ENCODE data around the gene HSF5. TPM values are rescaled to one million over a fixed set of nuclear protein-coding genes. Genes with fewer than 3 reads are reported as not detected.

Gene HSF5
- total and polyA plus RNA-seq, 2 of the 13 experiments (the other 11 are each of a cell fraction or from before 2014, with no cell fraction given) = not detected

- TF ChIP-seq NR1H2 (CRISPR knock-in tag; IDR thresholded peaks at IDR 0.05; ENCODE audit: borderline replicate concordance, low read depth) = peak; percentile 61; the same call in 1 of the 2 replicates
- 0 out of 2 replicates have a peak, but pooled peaks have one; percentile 80 for TF ChIP-seq ZNF276 (CRISPR knock-in tag; IDR thresholded peaks at IDR 0.05; ENCODE audit: low read depth)
- 0 out of 2 replicates have a peak, but pooled peaks have one; percentile 56 for TF ChIP-seq ZNF589 (CRISPR knock-in tag; conservative IDR thresholded peaks at IDR 0.05)
- TF ChIP-seq MLXIP (CRISPR knock-in tag; IDR thresholded peaks at IDR 0.05; ENCODE audit: borderline replicate concordance) = no peak
- TF ChIP-seq ZNF777 (CRISPR knock-in tag; IDR thresholded peaks at IDR 0.05) = no peak
- 0 out of 2 replicates have a peak, but pooled peaks have one; percentile 4 for TF ChIP-seq AKAP8 (CRISPR knock-in tag; IDR thresholded peaks at IDR 0.05)
- TF ChIP-seq TCF7L2 (IDR thresholded peaks at IDR 0.05; ENCODE audit: low read depth, low read length) = no peak
- TF ChIP-seq ATF1 (CRISPR knock-in tag; IDR thresholded peaks at IDR 0.05) = peak; percentile 96
- peak; percentile 68; the same call in 1 of the 2 replicates for TF ChIP-seq ETV5 (CRISPR knock-in tag; IDR thresholded peaks at IDR 0.05; ENCODE audit: borderline replicate concordance)
- 0 out of 2 replicates have a peak, but pooled peaks have one; percentile 17 for TF ChIP-seq ATF5 (CRISPR knock-in tag; IDR thresholded peaks at IDR 0.05; ENCODE audit: low read depth)
- no peak for TF ChIP-seq PRMT3 (CRISPR knock-in tag; IDR thresholded peaks at IDR 0.05; ENCODE audit: borderline replicate concordance, low read depth)
- no peak for TF ChIP-seq NFE2L1 (CRISPR knock-in tag; IDR thresholded peaks at IDR 0.05; ENCODE audit: borderline replicate concordance)
- 0 out of 2 replicates have a peak, but pooled peaks have one; percentile 4 for TF ChIP-seq ZBTB14 (CRISPR knock-in tag; IDR thresholded peaks at IDR 0.05)
- TF ChIP-seq ZNF296 (CRISPR knock-in tag; conservative IDR thresholded peaks at IDR 0.05) = no peak
- TF ChIP-seq ZNF7 (CRISPR knock-in tag; IDR thresholded peaks at IDR 0.05) = no peak
- TF ChIP-seq ZFP36L1 (CRISPR knock-in tag; IDR thresholded peaks at IDR 0.05) = no peak
- peak; percentile 85 for TF ChIP-seq ZNF543 (CRISPR knock-in tag; IDR thresholded peaks at IDR 0.05)
- peak; percentile 9; the same call in 1 of the 2 replicates for TF ChIP-seq ERF (CRISPR knock-in tag; IDR thresholded peaks at IDR 0.05)
- no peak for TF ChIP-seq ZIK1 (CRISPR knock-in tag; IDR thresholded peaks at IDR 0.05; ENCODE audit: borderline replicate concordance, low read depth)
- no peak for TF ChIP-seq ELF3 (CRISPR knock-in tag; IDR thresholded peaks at IDR 0.05)
- TF ChIP-seq ARNT (IDR thresholded peaks at IDR 0.05) = no peak
- TF ChIP-seq HNRNPK (IDR thresholded peaks at IDR 0.05; ENCODE audit: low read depth, low read length, poor library complexity, severe bottlenecking) = no peak
- no peak; the same call in 1 of the 2 replicates for TF ChIP-seq ZNF782 (CRISPR knock-in tag; IDR thresholded peaks at IDR 0.05; ENCODE audit: borderline replicate concordance)
- TF ChIP-seq ZNF768 (CRISPR knock-in tag; IDR thresholded peaks at IDR 0.05) = no peak
These were observed 29.9 kb upstream of the HSF5 start (continued) for GRCh38 chr17:58517928-58518609.

Data from HepG2 (cell line).